SHP77 (cell line): ENCODE results near the gene RASSF7.
"Not testable (repeated sequence)": the region's sequence is repeated elsewhere in the genome, so short reads cannot be mapped to it uniquely, and the experiment has no call there.

Experiments used
- DNase-seq, 2 experiments: peaks; one replicate each; lab custom pipeline; 2025; lab: John Stamatoyannopoulos, UW

Gene RASSF7

GRCh38 chr11:567011-567628 lies 6.3 kb downstream of the RASSF7 start:
- DNase-seq: no peak

GRCh38 chr11:567629-568292 lies 7.0 kb downstream of the RASSF7 start:
- DNase-seq: no peak

- peak; percentile 67 to 81 for DNase-seq
Measured at GRCh38 chr11:568306-569157, 7.8 kb downstream of the RASSF7 start.

GRCh38 chr11:569158-569885 lies 8.6 kb downstream of the RASSF7 start:
- no peak for DNase-seq

GRCh38 chr11:571802-572185 lies 11.0 kb downstream of the RASSF7 start:
- DNase-seq: no peak

GRCh38 chr11:573146-573759 lies 12.5 kb downstream of the RASSF7 start:
- DNase-seq: no peak

- DNase-seq: not testable (repeated sequence)
Measured at GRCh38 chr11:574031-574570, 13.3 kb downstream of the RASSF7 start.

- DNase-seq: no peak
Measured at GRCh38 chr11:574632-575312, 14.0 kb downstream of the RASSF7 start.

GRCh38 chr11:575313-575995 lies 14.7 kb downstream of the RASSF7 start:
- peak; percentile 42 to 43 for DNase-seq

- DNase-seq: peak; percentile 61 to 65
Measured at GRCh38 chr11:575996-576768, 15.4 kb downstream of the RASSF7 start, which contains the start of gene PHRF1. Gene PHRF1, plus strand, starts transcription at chr11:576470. Its CDS starts 5,043 bp downstream, at chr11:581513.

- DNase-seq: no peak
Measured at GRCh38 chr11:576811-577610, 16.2 kb downstream of the RASSF7 start.

- no peak for DNase-seq
Measured at GRCh38 chr11:577611-577894, 16.8 kb downstream of the RASSF7 start.

- no peak for DNase-seq
Measured at GRCh38 chr11:578276-579035, 17.7 kb downstream of the RASSF7 start.

- DNase-seq: no peak
Measured at GRCh38 chr11:579830-580601, 19.2 kb downstream of the RASSF7 start.

- no peak for DNase-seq
Measured at GRCh38 chr11:581342-581741, 20.6 kb downstream of the RASSF7 start.

- no peak for DNase-seq
Measured at GRCh38 chr11:581752-582151, 21.0 kb downstream of the RASSF7 start.

GRCh38 chr11:584287-584686 lies 23.5 kb downstream of the RASSF7 start:
- no peak for DNase-seq
